Adrenal gland (tissue), 12 donors: ENCODE results near the gene RPL36A. TPM values are rescaled to one million over a fixed set of nuclear protein-coding genes. Genes with fewer than 3 reads are reported as not detected.
A peak's percentile ranks its signal among the peaks of the same experiment; 100 is the strongest.

Experiments used
- DNase-seq, 7 donors: peaks; one replicate each; pipeline ENCODE4 v3.0.0-alpha.2; 2019 to 2020
- H3K27ac ChIP-seq, 5 donors: fragments of 200-600 bp; sonication (generic) in 4 of 5; 1 replicate in 3 of 5; 2 replicates in 2 of 5; pipeline versions ENCODE4 v1.5.1 to v1.8.0; 2016 to 2020; ENCODE audit warnings: mild to moderate bottlenecking in 1 of 5
- H3K27me3 ChIP-seq: fragments of 200-600 bp; 2 replicates; pipeline ENCODE4 v1.8.0; 2021
- H3K36me3 ChIP-seq, 2 donors: fragments of 200-600 bp; replicated peaks in 1 of 2; 1 replicate in 1 of 2; 2 replicates in 1 of 2; pipeline versions ENCODE4 v1.5.1 to v1.8.0; 2018 to 2022
- H3K4me1 ChIP-seq, 2 donors: fragments of 200-600 bp; replicated peaks in 1 of 2; 1 replicate in 1 of 2; 2 replicates in 1 of 2; pipeline versions ENCODE4 v1.5.1 to v1.8.0; 2018 to 2021
- H3K4me3 ChIP-seq, 4 donors: fragments of 200-600 bp; sonication (generic) in 3 of 4; one replicate each; pipeline ENCODE4 v1.5.1; 2016 to 2018
- H3K9me3 ChIP-seq, 3 donors: fragments of 200-600 bp; sonication (generic) in 1 of 3; replicated peaks in 1 of 3; 1 replicate in 2 of 3; 2 replicates in 1 of 3; pipeline versions ENCODE4 v1.5.1 to v1.8.0; 2016 to 2021
- POLR2A ChIP-seq, 2 donors: fragments of 450-650 bp; IDR thresholded peaks; one replicate each; pipeline ENCODE4 v1.6.1; 2017; ENCODE audit warnings: antibody characterized with exemption in 2 of 2, mild to moderate bottlenecking in 2 of 2, moderate library complexity in 1 of 2
- WGBS, 4 donors: extraction: QIAGEN DNeasy Blood & Tissue Kit in 2 of 4; methylation state at CpG; one replicate each; pipeline versions ENCODE4 v1.1.5 to v1.1.7; 2013 to 2017; 5-methylcytosine and 5-hydroxymethylcytosine counted together
- intact Hi-C, 2 donors: fragments of 100-400 bp; cut with DNase I; formaldehyde crosslinking; loops; one replicate each; pipeline versions ENCODE4 v1.14.1 to v1.15.0; 2022 to 2023
- polyA plus RNA-seq, 3 donors: library from polyadenylated mRNA; stranded (reverse); fragments of 200-250 nt in 2 of 3; fragments of 350-450 nt in 1 of 3; fragmentation: Illumina TruSeq in 1 of 3; extraction: RNeasy Lipid Tissue Mini Kit (QIAGEN cat#74804) in 1 of 3; gene quantifications; one replicate each; pipeline ENCODE4 v1.2.3, GENCODE V29; 2013 to 2014
- total RNA-seq, 9 donors: library from RNA; depleted of rRNA in 4 of 9; stranded (reverse); fragments of >200 nt in 4 of 9; fragments of 120-200 nt in 1 of 9; fragmentation: NEBNext Ultra II Directional in 1 of 9; extraction: Animal tissue kit (Norgen Biotek cat#: 25700) in 1 of 9; gene quantifications; one replicate each; pipeline versions ENCODE4 v1.1.0 to v1.2.4, GENCODE V29; 2013 to 2023
- TF ChIP-seq, protein P1 (sequence below), 6 experiments: fragments of 450-650 bp in 4 of 6; fragments of 200-600 bp in 2 of 6; sonication (generic) in 1 of 6; IDR thresholded peaks; 1 replicate in 5 of 6; 2 replicates in 1 of 6; pipeline versions ENCODE4 v1.5.1 to v1.8.0; 2016 to 2021; ENCODE audit warnings: antibody characterized with exemption in 6 of 6, mild to moderate bottlenecking in 2 of 6, moderate library complexity in 1 of 6
- donor health status: healthy with polysubstance abuse.
- donor health status: Bipolar disorder and iron deficiency.
- donor health status: DM: yes; HTN: yes; CAD: no.
- donor health status: DM: no; HTN: no; CAD: no.
- donor health status: DM: no; HTN: no; CAD: no.
- donor health status: DM: yes; HTN: yes; CAD: no.

RPL36A gene
- total and polyA plus RNA-seq, 12 donors = 122 to 3,551 (median 851) TPM

DNA sequence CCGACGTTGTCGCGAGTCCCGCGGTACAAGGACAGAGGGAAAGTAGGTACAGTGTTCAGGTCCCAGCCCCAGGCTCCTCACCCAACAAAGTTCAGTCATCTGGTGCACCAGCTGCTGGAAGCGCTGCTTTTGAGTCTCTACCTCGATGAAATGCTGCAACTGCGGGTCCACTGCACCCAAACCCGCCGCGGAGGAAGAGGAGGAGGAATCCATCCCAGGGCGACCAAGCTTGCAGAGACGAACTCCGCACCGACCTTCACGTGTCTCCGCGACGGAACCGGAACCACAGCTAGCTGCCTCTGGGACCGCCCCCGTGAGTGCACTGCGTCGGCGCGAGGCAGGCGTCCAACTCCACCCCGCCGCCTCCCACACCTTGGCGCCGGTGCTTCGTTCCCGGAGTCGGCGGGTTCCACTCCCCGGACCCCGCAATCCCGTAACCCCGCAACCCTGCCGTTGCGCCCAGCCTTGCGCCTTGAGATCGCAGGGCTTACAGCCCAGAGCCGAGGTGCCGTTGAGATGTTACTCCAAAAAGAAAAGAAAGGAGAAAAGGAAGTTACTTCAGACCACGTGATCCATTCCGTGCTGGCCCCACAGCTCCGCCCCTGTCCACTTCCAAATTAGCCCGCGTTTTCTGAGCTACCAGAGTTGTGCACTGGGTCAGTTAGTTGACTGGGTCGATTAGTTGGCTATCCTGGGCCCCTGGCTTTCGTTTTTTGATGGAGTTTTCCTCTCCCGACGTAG, 42.2 kb upstream of the RPL36A start, which contains the start of gene TIMM8A:
Gene TIMM8A, minus strand, starts transcription at position 291 of the 741 bp plus-strand sequence. Its CDS starts 78 bp downstream, at position 213.
- DNase-seq = peak; percentile 74 to 85 (median 82)
- H3K9me3 ChIP-seq = no peaks in the 10 kb centered on the region
- H3K27ac ChIP-seq = peak within 1 kb of the TSS; percentile 56 to 86 (median 78)
- H3K4me3 ChIP-seq = peak within 1 kb of the TSS; percentile 14 to 64 (median 62)
- intact Hi-C loops = no loop called here
- no peaks in the 10 kb centered on the region for H3K27me3 ChIP-seq
- 0 to 48% (median 29%) methylated on average over 23 to 55 of the region's 55 CpGs; no CpG with 5 or more reads in 1 of the 4 donors for WGBS, 4 donors
- no peaks in the 10 kb centered on the region for H3K4me1 ChIP-seq
- H3K36me3 ChIP-seq = no peaks in the 10 kb centered on the region
- TF ChIP-seq POLR2A (IDR thresholded peaks at IDR 0.05) = peak in 1 of 2 donors; percentile 45
- TF ChIP-seq, protein P1, sequence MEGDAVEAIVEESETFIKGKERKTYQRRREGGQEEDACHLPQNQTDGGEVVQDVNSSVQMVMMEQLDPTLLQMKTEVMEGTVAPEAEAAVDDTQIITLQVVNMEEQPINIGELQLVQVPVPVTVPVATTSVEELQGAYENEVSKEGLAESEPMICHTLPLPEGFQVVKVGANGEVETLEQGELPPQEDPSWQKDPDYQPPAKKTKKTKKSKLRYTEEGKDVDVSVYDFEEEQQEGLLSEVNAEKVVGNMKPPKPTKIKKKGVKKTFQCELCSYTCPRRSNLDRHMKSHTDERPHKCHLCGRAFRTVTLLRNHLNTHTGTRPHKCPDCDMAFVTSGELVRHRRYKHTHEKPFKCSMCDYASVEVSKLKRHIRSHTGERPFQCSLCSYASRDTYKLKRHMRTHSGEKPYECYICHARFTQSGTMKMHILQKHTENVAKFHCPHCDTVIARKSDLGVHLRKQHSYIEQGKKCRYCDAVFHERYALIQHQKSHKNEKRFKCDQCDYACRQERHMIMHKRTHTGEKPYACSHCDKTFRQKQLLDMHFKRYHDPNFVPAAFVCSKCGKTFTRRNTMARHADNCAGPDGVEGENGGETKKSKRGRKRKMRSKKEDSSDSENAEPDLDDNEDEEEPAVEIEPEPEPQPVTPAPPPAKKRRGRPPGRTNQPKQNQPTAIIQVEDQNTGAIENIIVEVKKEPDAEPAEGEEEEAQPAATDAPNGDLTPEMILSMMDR (IDR thresholded peaks at IDR 0.05) = no peak

DNA sequence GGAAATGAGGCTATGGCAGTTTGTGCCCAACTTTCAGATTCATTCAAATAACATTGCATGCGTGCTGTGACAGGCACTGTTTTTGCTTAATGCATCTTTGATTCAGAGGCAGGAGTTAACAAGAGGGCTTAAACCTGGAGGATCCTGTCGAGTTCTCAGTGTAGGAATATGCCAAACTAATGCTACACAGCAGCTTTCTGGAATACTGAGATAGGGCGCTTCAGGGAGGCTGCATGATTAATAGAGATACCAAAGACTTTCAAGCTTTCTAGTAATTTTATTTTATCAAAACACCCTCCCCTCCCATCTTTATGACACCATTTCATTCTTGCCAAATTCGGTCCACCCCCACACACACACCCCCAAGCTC, 41.6 kb upstream of the RPL36A start:
- no peaks in the 10 kb centered on the region for H3K9me3 ChIP-seq
- 29 to 42% (median 41%) methylated on average over 3 to 4 of the region's 4 CpGs for WGBS, 4 donors
- intact Hi-C loops = no loop called here
- H3K4me3 ChIP-seq = peak overlapping the region in 2 of 4 donors; percentile 61 to 64
- H3K27ac ChIP-seq = no peak overlapping the region
- H3K36me3 ChIP-seq = no peaks in the 10 kb centered on the region
- no peak for TF ChIP-seq POLR2A (IDR thresholded peaks at IDR 0.05)
- TF ChIP-seq, protein P1 (IDR thresholded peaks at IDR 0.05) = no peak
- DNase-seq = no peak
- H3K4me1 ChIP-seq = no peaks in the 10 kb centered on the region
- no peaks in the 10 kb centered on the region for H3K27me3 ChIP-seq

DNA sequence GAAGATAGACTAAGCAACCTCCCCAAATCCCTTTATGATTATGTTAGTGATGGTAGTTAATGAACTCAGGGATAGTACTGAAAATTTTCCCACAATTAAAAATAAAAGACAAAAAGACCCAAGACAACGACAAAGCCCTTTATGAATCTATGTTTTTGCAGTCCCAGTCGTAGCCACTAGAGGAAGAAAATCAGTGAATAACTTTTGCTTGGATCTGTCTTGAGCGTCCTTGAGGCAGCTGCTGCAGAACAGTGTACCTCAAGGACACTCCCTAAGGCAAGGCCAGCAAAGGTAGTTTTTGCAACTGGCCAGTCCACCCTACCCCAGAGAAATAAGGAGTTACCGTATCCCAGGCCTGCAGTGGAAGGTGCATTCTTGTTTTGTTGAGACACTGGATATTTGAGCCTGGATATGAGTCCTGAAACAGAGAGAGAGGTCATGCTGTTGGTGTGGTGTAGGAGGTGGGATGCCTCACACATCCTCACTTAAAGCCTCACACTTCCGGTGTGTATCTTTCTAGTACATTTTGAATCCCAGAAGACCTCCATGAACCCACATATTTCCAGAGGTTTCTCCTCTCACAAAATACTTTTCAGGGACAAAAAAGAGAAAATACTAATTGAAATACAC, 33.5 kb upstream of the RPL36A start:
- DNase-seq = peak in 1 of 7 donors; percentile 4
- intact Hi-C loops = no loop called here
- Histone ChIP-seq H3K36me3 (no peaks in the 10 kb centered on the region), H3K4me1 (no peaks in the 10 kb centered on the region), H3K27ac (no peak overlapping the region), H3K4me3 (no peak overlapping the region), H3K27me3 (no peaks in the 10 kb centered on the region), H3K9me3 (no peaks in the 10 kb centered on the region)
- 26 to 44% (median 40%) methylated on average over 3 to 5 of the region's 5 CpGs for WGBS, 4 donors
- no peak for TF ChIP-seq POLR2A (IDR thresholded peaks at IDR 0.05)
- TF ChIP-seq, protein P1 (IDR thresholded peaks at IDR 0.05) = peak in 3 of 6 experiments; percentile 13 to 40 (median 37)

DNA sequence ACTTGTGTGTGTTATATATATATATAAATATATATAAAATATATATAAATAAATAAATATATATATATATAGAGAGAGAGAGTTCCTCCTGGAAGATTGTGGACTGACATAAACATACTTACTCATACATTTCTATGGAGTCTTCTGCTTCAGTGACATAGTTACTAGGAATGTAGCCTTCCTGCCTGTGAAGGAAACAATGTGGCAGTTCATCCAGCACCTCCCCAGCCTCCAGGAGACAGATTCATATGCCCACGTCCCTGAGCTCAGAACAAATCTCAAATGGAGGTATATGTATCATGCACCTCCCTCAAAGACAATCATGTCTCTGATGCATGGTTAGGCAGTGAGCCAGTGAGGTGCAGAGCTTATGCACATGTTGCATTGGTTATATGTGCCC, 30.8 kb upstream of the RPL36A start:
- Histone ChIP-seq H3K36me3 (no peaks in the 10 kb centered on the region), H3K9me3 (no peaks in the 10 kb centered on the region), H3K27me3 (peaks cover 3% of the 10 kb centered on the region), H3K4me1 (no peaks in the 10 kb centered on the region), H3K4me3 (no peak overlapping the region), H3K27ac (no peak overlapping the region)
- intact Hi-C loops = no loop called here
- TF ChIP-seq, protein P1 (IDR thresholded peaks at IDR 0.05) = no peak
- no peak for TF ChIP-seq POLR2A (IDR thresholded peaks at IDR 0.05)
- DNase-seq = no peak
- WGBS, 4 donors = 45 to 55% (median 53%) methylated on average over 1 of the region's 1 CpG; no CpG with 5 or more reads in 1 of the 4 donors
